SK-N-SH (cell line): ENCODE measurements around the gene TOP3B. TPM values are rescaled to one million over a fixed set of nuclear protein-coding genes. Genes with fewer than 3 reads are reported as not detected.
A peak's percentile ranks its signal among the peaks of the same experiment; 100 is the strongest.

Source experiments
- CTCF ChIA-PET: fragments of 300-600, 350-600 bp; formaldehyde crosslinking; extraction: SDS; loops from one replicate; lab custom pipeline; 2021; lab: Yijun Ruan, JAX
- POLR2A ChIA-PET: fragments of 350-600 bp; sonication (Branson Sonifier 250); formaldehyde crosslinking; extraction: SDS; loops from one replicate; lab custom pipeline; 2020; ENCODE audit warnings: antibody characterized with exemption, inconsistent platforms; lab: Yijun Ruan, JAX
- DNase-seq: peaks from one replicate; pipeline ENCODE4 v3.0.0; 2012
- H2AFZ ChIP-seq: fragments of 200-600 bp; sonication (generic); 2 replicates; pipeline ENCODE4 v1.8.1; 2016; ENCODE audit warnings: antibody characterized with exemption, mild to moderate bottlenecking, low read depth
- H3F3A ChIP-seq: fragments of 200-600 bp; sonication (generic); replicated peaks from 2 replicates; pipeline ENCODE3; 2016; ENCODE audit warnings: antibody characterized with exemption, mild to moderate bottlenecking; ENCODE audit not compliant: insufficient read depth
- H3K27ac ChIP-seq, 2 experiments: fragments of 200-500 bp in 1 of 2; fragments of 200-600 bp in 1 of 2; sonication (Bioruptor generic) in 1 of 2; sonication (generic), shearing (Covaris generic) in 1 of 2; 2 replicates each; pipeline versions ENCODE4 v1.5.1 to v1.6.1; 2014 to 2016; ENCODE audit warnings: low read depth in 2 of 2, inconsistent platforms in 1 of 2, low read length in 1 of 2, mild to moderate bottlenecking in 1 of 2, mixed read lengths in 1 of 2
- H3K27me3 ChIP-seq: fragments of 200-600 bp; sonication (generic), shearing (Covaris generic); 2 replicates; pipeline ENCODE4 v1.6.1; 2016; ENCODE audit warnings: mixed run types; ENCODE audit not compliant: insufficient read depth
- H3K36me3 ChIP-seq, 2 experiments: fragments of 200-500 bp in 1 of 2; fragments of 200-600 bp in 1 of 2; sonication (Bioruptor generic) in 1 of 2; sonication (generic) in 1 of 2; replicated peaks in 1 of 2; 2 replicates each; pipeline versions ENCODE3 to v1.5.1; 2014 to 2016; ENCODE audit warnings: low read length in 1 of 2, mild to moderate bottlenecking in 1 of 2; ENCODE audit not compliant: insufficient read depth in 2 of 2, control insufficient read depth in 1 of 2
- H3K4me1 ChIP-seq, 2 experiments: fragments of 200-500 bp in 1 of 2; fragments of 200-600 bp in 1 of 2; sonication (Bioruptor generic) in 1 of 2; sonication (generic), shearing (Covaris generic) in 1 of 2; 2 replicates each; pipeline versions ENCODE4 v1.5.1 to v1.6.1; 2014 to 2016; ENCODE audit warnings: low read depth in 1 of 2, low read length in 1 of 2, mixed run types in 1 of 2; ENCODE audit not compliant: insufficient read depth in 2 of 2, control insufficient read depth in 1 of 2
- H3K4me2 ChIP-seq: fragments of 200-600 bp; sonication (generic), shearing (Covaris generic); 2 replicates; pipeline ENCODE4 v1.6.1; 2017; ENCODE audit warnings: mixed run types
- H3K4me3 ChIP-seq, 2 experiments: fragments of 200-500 bp in 1 of 2; fragments of 200-600 bp in 1 of 2; sonication (Bioruptor generic) in 1 of 2; sonication (generic), shearing (Covaris generic) in 1 of 2; 2 replicates each; pipeline versions ENCODE4 v1.5.1 to v1.8.1; 2014 to 2016; ENCODE audit warnings: low read depth in 2 of 2, inconsistent platforms in 1 of 2, low read length in 1 of 2, mild to moderate bottlenecking in 1 of 2, mixed read lengths in 1 of 2, moderate library complexity in 1 of 2
- H3K79me2 ChIP-seq: fragments of 200-600 bp; sonication (generic); 2 replicates; pipeline ENCODE4 v1.8.1; 2017; ENCODE audit warnings: mild to moderate bottlenecking; ENCODE audit not compliant: insufficient read depth
- H3K9ac ChIP-seq: fragments of 200-600 bp; sonication (generic); 2 replicates; pipeline ENCODE4 v1.6.1; 2017; ENCODE audit warnings: mixed run types
- H3K9me2 ChIP-seq: fragments of 200-600 bp; sonication (generic); 2 replicates; pipeline ENCODE4 v1.6.1; 2017; ENCODE audit warnings: mixed run types
- H3K9me3 ChIP-seq: fragments of 200-600 bp; sonication (generic); 2 replicates; pipeline ENCODE4 v1.6.1; 2017; ENCODE audit warnings: mixed run types, mild to moderate bottlenecking, moderate library complexity
- H4K20me1 ChIP-seq: fragments of 200-600 bp; sonication (generic); 2 replicates; pipeline ENCODE4 v1.6.1; 2017; ENCODE audit warnings: mild to moderate bottlenecking, mixed run types; ENCODE audit not compliant: insufficient read depth
- CHD2 ChIP-seq: fragments of 150-350 bp; IDR thresholded peaks from 2 replicates; pipeline ENCODE4 v1.6.1; 2018; ENCODE audit warnings: low read length; ENCODE audit not compliant: partially characterized antibody
- FOXM1 ChIP-seq: IDR thresholded peaks from 2 replicates; pipeline ENCODE4 v1.4.0; 2012; ENCODE audit warnings: low read depth, mild to moderate bottlenecking
- GABPA ChIP-seq: IDR thresholded peaks from 2 replicates; pipeline ENCODE4 v1.4.0; 2012; ENCODE audit warnings: low read depth, mild to moderate bottlenecking
- JUND ChIP-seq: IDR thresholded peaks from 2 replicates; pipeline ENCODE4 v1.4.0; 2012
- MXI1 ChIP-seq: IDR thresholded peaks from 2 replicates; pipeline ENCODE4 v1.6.1; 2012; ENCODE audit warnings: mild to moderate bottlenecking, low read depth, low read length, improper control_type of control experiment
- NRF1 ChIP-seq: IDR thresholded peaks from 2 replicates; pipeline ENCODE4 v1.6.1; 2012; ENCODE audit warnings: low read depth, mild to moderate bottlenecking, low read length
- POLR2AphosphoS5 ChIP-seq: IDR thresholded peaks from 2 replicates; pipeline ENCODE4 v1.6.1; 2012; ENCODE audit warnings: low read depth, low read length
- SIN3A ChIP-seq: IDR thresholded peaks from 2 replicates; pipeline ENCODE4 v1.6.1; 2012; ENCODE audit warnings: low read depth, mild to moderate bottlenecking, low read length, moderate library complexity, borderline replicate concordance
- SMC3 ChIP-seq: IDR thresholded peaks from 2 replicates; pipeline ENCODE4 v1.6.1; 2012; ENCODE audit warnings: low read depth, low read length, improper control_type of control experiment
- TCF12 ChIP-seq: IDR thresholded peaks from 2 replicates; pipeline ENCODE4 v1.4.0; 2012
- TEAD4 ChIP-seq: IDR thresholded peaks from 2 replicates; pipeline ENCODE4 v1.4.0; 2012; ENCODE audit warnings: mild to moderate bottlenecking, borderline replicate concordance; ENCODE audit not compliant: insufficient read depth
- YY1 ChIP-seq: IDR thresholded peaks from 2 replicates; pipeline ENCODE4 v1.4.0; 2012; ENCODE audit warnings: low read depth, mild to moderate bottlenecking
- WGBS: methylation state at CpG from one replicate; pipeline ENCODE4 v1.1.6; 2017; ENCODE audit warnings: low lambda C conversion rate; 5-methylcytosine and 5-hydroxymethylcytosine counted together
- polyA plus RNA-seq, 3 experiments: library from polyadenylated mRNA; depleted of rRNA; stranded (reverse); fragments of >200 nt; gene quantifications; 2 replicates each; pipeline ENCODE4 v1.2.3, GENCODE V29; 2012
- TF ChIP-seq, protein P1 (sequence below): IDR thresholded peaks from 2 replicates; pipeline ENCODE4 v1.4.0; 2012; ENCODE audit warnings: low read depth, borderline replicate concordance
- TF ChIP-seq, protein P2 (sequence below): IDR thresholded peaks from 2 replicates; pipeline ENCODE4 v1.4.0; 2012; ENCODE audit warnings: low read depth
- TF ChIP-seq, protein P3 (sequence below): IDR thresholded peaks from 2 replicates; pipeline ENCODE4 v1.6.1; 2012; ENCODE audit warnings: mild to moderate bottlenecking, low read depth, low read length, moderate library complexity

TOP3B gene
- polyA plus RNA-seq, 1 of the 3 experiments (the other 2 are of a cell fraction) = 14.4 TPM

DNA sequence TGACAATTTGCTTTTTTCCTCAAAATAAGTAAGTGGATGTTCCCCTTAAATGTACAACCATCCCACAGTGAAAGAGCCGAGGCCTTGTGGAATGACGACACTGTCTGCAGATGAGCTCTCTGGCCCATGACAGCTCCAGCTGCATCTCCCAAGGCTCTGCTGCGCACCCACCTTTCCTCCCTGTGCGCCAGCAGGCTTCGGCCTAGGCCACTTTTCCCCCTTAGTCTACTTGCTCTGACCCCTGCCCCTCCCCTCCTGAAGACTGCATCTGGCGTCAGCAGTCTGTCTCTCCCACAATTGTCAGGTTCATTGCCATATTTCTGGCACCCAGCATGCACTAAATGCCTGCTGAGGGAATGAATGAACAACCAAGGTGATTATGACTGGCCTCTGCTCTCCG, 2.0 kb downstream of the TOP3B start:
- Histone ChIP-seq H3K79me2 (peaks cover 64% of the 10 kb centered on the region), H3K36me3 (peaks cover 0 to 10% of the 10 kb centered on the region in 2 experiments), H3K4me3 (no peak overlapping the region), H3K9ac (no peak overlapping the region), H3K4me2 (no peak overlapping the region; the same call in 1 of the 2 replicates), H3K9me2 (no peaks in the 10 kb centered on the region), H2AFZ (no peak overlapping the region), H3K9me3 (no peaks in the 10 kb centered on the region), H3F3A (no peaks in the 10 kb centered on the region), H3K4me1 (peaks cover 7 to 8% of the 10 kb centered on the region in 2 experiments; a peak in 1 of 4 replicates), H4K20me1 (0 out of 2 replicates have a peak, but pooled peaks cover 6% of the 10 kb centered on the region), H3K27ac (no peak overlapping the region), H3K27me3 (no peaks in the 10 kb centered on the region)
- 91% methylated on average over 7 of the region's 7 CpGs for WGBS
- ChIA-PET CTCF (interaction anchor here (2.0 to 3.5 kb wide), 2 partner anchors 8 to 28 kb away, joined by 12 to 48 read pairs; partner anchors contain the start of gene PPM1F), POLR2A (no interaction called here)
- DNase-seq = no peak
- TF ChIP-seq FOXM1 = no peak

DNA sequence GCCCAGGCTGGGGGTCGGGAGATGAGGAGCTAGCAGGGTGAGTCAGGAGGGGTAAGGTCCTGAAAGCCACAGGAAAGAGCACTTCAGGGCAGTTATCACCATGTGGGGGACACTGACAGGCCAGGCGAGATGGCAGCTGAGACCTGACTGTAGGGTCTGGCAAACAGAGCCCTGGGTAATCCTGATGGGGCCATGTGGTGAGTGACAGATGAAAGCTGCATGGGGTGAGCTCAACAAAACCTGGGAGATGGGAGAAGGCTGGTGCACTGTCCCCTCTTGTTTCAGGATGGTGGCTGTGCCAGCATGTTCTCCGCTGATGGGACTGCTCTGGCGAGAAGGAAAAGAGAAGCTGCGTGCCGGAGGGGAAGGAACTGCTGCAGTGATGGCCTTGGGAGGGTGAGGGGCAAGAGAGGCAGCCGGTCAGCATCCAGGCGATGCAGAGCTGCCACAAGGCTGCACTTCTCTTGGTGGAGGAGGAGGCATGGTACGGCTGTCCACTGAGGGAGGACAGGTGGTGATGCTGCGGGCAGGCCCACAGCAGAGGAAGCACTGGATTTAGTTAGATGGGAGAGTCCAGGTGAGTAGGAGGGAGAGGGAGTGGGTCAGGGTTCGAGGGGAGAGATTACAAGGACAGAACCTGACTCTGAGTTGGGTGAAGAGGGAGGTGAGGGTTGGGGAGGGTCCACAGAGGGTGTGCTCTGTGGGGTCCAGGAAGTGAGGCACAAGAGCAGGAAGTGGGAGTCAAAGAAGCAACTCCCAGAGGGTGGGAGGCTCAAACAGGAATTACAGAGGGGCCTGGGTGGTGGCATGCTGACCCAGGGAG, 3.8 kb downstream of the TOP3B start:
- H3K9ac ChIP-seq = no peak overlapping the region
- H2AFZ ChIP-seq = no peak overlapping the region
- H3K4me3 ChIP-seq = no peak overlapping the region
- ChIA-PET POLR2A (no interaction called here), CTCF (interaction anchor here (1.1 kb wide), 1 partner anchor 26 kb away, joined by 4 read pairs; the partner anchor contains the start of gene PPM1F)
- no peaks in the 10 kb centered on the region for H3K9me3 ChIP-seq
- H3K36me3 ChIP-seq = peaks cover 0 to 28% of the 10 kb centered on the region in 2 experiments
- H3K4me1 ChIP-seq = peaks cover 7 to 8% of the 10 kb centered on the region in 2 experiments; a peak in 1 of 4 replicates
- H3K27me3 ChIP-seq = no peaks in the 10 kb centered on the region
- peaks cover 66% of the 10 kb centered on the region for H3K79me2 ChIP-seq
- no peaks in the 10 kb centered on the region for H3K9me2 ChIP-seq
- no peak overlapping the region for H3K4me2 ChIP-seq
- peak; percentile 16 for DNase-seq
- no peak overlapping the region for H3K27ac ChIP-seq
- 0 out of 2 replicates have a peak, but pooled peaks cover 10% of the 10 kb centered on the region for H4K20me1 ChIP-seq
- 93% methylated on average over 10 of the region's 11 CpGs for WGBS
- TF ChIP-seq CHD2 = no peak
- no peak for TF ChIP-seq SMC3
- TF ChIP-seq FOXM1 = no peak
- TF ChIP-seq MXI1 = peak; percentile 61; the same call in 1 of the 2 replicates
- TF ChIP-seq TEAD4 = no peak
- TF ChIP-seq GABPA = no peak
- no peak for TF ChIP-seq TCF12
- no peaks in the 10 kb centered on the region for H3F3A ChIP-seq

DNA sequence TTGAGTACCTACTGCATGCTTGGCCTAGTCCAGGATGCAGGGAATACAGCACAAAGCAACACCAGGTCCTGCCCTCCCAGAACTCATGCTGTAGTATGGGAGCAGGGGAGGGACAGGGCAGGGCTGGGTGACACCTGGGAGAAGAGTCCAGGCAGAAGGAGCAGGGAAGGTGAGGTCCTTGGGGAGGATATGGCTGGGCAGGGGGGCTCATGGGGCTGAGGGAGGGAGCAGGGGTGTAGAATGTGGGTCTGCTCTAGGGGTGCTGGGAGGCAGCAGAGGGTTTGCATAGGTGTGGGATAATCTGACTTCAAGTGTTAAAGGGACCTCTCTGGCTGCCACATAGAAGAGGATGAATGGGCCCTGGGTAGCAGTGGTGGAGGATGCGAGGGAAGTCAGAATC, 4.8 kb downstream of the TOP3B start:
- Histone ChIP-seq H3K36me3 (peaks cover 0 to 34% of the 10 kb centered on the region in 2 experiments), H3K4me2 (no peak overlapping the region), H3K4me3 (no peak overlapping the region), H3K4me1 (peaks cover 7 to 8% of the 10 kb centered on the region in 2 experiments; a peak in 1 of 4 replicates), H3K27ac (no peak overlapping the region), H3K9me2 (no peaks in the 10 kb centered on the region), H3K79me2 (peaks cover 66% of the 10 kb centered on the region), H3K9me3 (no peaks in the 10 kb centered on the region), H3K9ac (no peak overlapping the region), H3F3A (no peaks in the 10 kb centered on the region), H2AFZ (no peak overlapping the region), H4K20me1 (0 out of 2 replicates have a peak, but pooled peaks cover 10% of the 10 kb centered on the region), H3K27me3 (no peaks in the 10 kb centered on the region)
- no peak for DNase-seq
- CTCF ChIA-PET = interaction anchor here (1.1 kb wide), 1 partner anchor 25 kb away, joined by 4 read pairs; the partner anchor contains the start of gene PPM1F
- POLR2A ChIA-PET = no interaction called here
- 100% methylated on average over 1 of the region's 1 CpG for WGBS
- TF ChIP-seq FOXM1 = no peak
- no peak for TF ChIP-seq SIN3A
- TF ChIP-seq POLR2AphosphoS5 = no peak
- no peak for TF ChIP-seq CHD2
- TF ChIP-seq, protein P1, sequence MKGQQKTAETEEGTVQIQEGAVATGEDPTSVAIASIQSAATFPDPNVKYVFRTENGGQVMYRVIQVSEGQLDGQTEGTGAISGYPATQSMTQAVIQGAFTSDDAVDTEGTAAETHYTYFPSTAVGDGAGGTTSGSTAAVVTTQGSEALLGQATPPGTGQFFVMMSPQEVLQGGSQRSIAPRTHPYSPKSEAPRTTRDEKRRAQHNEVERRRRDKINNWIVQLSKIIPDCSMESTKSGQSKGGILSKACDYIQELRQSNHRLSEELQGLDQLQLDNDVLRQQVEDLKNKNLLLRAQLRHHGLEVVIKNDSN = no peak
- TF ChIP-seq GABPA = no peak
- no peak for TF ChIP-seq SMC3
- TF ChIP-seq, protein P2, sequence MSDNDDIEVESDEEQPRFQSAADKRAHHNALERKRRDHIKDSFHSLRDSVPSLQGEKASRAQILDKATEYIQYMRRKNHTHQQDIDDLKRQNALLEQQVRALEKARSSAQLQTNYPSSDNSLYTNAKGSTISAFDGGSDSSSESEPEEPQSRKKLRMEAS = no peak
- no peak for TF ChIP-seq JUND
- TF ChIP-seq TEAD4 = no peak
- TF ChIP-seq YY1 = no peak
- TF ChIP-seq TCF12 = no peak
- TF ChIP-seq NRF1 = no peak
- TF ChIP-seq, protein P3, sequence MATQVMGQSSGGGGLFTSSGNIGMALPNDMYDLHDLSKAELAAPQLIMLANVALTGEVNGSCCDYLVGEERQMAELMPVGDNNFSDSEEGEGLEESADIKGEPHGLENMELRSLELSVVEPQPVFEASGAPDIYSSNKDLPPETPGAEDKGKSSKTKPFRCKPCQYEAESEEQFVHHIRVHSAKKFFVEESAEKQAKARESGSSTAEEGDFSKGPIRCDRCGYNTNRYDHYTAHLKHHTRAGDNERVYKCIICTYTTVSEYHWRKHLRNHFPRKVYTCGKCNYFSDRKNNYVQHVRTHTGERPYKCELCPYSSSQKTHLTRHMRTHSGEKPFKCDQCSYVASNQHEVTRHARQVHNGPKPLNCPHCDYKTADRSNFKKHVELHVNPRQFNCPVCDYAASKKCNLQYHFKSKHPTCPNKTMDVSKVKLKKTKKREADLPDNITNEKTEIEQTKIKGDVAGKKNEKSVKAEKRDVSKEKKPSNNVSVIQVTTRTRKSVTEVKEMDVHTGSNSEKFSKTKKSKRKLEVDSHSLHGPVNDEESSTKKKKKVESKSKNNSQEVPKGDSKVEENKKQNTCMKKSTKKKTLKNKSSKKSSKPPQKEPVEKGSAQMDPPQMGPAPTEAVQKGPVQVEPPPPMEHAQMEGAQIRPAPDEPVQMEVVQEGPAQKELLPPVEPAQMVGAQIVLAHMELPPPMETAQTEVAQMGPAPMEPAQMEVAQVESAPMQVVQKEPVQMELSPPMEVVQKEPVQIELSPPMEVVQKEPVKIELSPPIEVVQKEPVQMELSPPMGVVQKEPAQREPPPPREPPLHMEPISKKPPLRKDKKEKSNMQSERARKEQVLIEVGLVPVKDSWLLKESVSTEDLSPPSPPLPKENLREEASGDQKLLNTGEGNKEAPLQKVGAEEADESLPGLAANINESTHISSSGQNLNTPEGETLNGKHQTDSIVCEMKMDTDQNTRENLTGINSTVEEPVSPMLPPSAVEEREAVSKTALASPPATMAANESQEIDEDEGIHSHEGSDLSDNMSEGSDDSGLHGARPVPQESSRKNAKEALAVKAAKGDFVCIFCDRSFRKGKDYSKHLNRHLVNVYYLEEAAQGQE = no peak
